ENCODE measurements around the gene ARHGEF17.

Gene ARHGEF17

DNA sequence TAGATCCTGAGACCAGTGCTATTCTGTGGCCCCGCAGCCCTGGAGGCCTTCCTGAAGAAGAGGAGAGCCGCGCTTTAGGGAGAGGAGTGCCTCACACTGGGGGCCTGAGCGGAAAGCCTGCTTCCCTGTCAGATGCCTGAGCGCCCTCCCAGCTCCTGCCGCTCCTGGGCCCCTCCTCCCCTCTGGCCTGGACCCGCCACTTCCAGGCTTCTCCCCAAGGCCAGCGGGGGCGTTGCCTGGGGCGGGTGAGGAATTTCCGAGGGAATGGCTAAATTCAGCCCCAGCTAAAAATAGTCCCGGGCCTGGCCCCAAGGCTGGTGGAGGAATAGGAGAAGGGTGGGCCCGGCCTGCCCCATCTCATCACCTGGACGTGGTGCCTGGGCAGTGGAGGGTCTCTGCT is 15.4 kb downstream of the ARHGEF17 start:
- H3K27ac ChIP-seq, result no peak overlapping the region
- TF ChIP-seq ZFX (IDR thresholded peaks at IDR 0.05), result no peak

- no peak overlapping the region for H3K27ac ChIP-seq
These were observed 16.0 kb downstream of the ARHGEF17 start for GRCh38 chr11:73324116-73324515.

GRCh38 chr11:73324665-73325035 is 16.6 kb downstream of the ARHGEF17 start:
- H3K27ac ChIP-seq, result no peak overlapping the region
- no peak for TF ChIP-seq ZFX (IDR thresholded peaks at IDR 0.05)
- TF ChIP-seq, protein P1, sequence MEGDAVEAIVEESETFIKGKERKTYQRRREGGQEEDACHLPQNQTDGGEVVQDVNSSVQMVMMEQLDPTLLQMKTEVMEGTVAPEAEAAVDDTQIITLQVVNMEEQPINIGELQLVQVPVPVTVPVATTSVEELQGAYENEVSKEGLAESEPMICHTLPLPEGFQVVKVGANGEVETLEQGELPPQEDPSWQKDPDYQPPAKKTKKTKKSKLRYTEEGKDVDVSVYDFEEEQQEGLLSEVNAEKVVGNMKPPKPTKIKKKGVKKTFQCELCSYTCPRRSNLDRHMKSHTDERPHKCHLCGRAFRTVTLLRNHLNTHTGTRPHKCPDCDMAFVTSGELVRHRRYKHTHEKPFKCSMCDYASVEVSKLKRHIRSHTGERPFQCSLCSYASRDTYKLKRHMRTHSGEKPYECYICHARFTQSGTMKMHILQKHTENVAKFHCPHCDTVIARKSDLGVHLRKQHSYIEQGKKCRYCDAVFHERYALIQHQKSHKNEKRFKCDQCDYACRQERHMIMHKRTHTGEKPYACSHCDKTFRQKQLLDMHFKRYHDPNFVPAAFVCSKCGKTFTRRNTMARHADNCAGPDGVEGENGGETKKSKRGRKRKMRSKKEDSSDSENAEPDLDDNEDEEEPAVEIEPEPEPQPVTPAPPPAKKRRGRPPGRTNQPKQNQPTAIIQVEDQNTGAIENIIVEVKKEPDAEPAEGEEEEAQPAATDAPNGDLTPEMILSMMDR (conservative IDR thresholded peaks at IDR 0.05), result no peak

More at GRCh38 chr11:73324116-73324515, 16.0 kb downstream of the ARHGEF17 start:
- TF ChIP-seq ZFX (IDR thresholded peaks at IDR 0.05), result no peak
- TF ChIP-seq, protein P1 (conservative IDR thresholded peaks at IDR 0.05), result no peak

GRCh38 chr11:73325036-73325981 is 17.2 kb downstream of the ARHGEF17 start:
- no peak overlapping the region for H3K27ac ChIP-seq
- no peak for TF ChIP-seq ZFX (IDR thresholded peaks at IDR 0.05)
- TF ChIP-seq, protein P1 (conservative IDR thresholded peaks at IDR 0.05), result no peak

GRCh38 chr11:73326929-73327811 is 19.1 kb downstream of the ARHGEF17 start:
- TF ChIP-seq, protein P1 (conservative IDR thresholded peaks at IDR 0.05), result no peak
- no peak for TF ChIP-seq ZFX (IDR thresholded peaks at IDR 0.05)
- H3K27ac ChIP-seq, result no peak overlapping the region

DNA sequence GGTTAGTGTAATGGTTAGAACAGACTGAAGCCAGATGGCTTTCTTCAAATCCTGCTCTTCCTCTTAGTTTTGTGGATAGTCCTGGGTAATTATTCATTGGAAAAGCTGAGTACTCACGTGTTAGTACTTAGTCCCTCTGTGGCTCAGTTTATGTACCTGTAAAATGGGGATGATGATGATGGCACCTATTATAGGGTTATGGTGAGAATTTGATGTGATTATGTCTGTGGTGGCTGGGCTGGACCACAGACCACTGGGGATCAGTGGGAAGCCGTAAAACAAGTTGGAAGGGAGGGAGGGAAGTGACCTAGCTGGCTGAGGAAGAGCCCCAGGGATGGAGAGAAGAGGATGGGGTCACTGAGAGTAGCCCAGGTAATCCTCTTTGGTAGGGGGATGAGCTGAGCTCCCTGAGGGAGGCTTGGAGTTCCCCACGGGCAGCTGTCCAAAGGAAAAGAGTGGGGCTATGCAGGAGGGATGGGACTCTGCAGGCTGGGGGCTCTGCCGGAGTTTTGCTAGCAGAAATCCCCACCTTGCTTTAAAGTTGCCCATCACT is 19.8 kb downstream of the ARHGEF17 start:
- no peak for TF ChIP-seq ZFX (IDR thresholded peaks at IDR 0.05)
- TF ChIP-seq, protein P1 (conservative IDR thresholded peaks at IDR 0.05), result no peak
- no peak overlapping the region for H3K27ac ChIP-seq

GRCh38 chr11:73330569-73331093 is 22.6 kb downstream of the ARHGEF17 start:
- TF ChIP-seq, protein P1 (conservative IDR thresholded peaks at IDR 0.05), result no peak; the same call in 1 of the 2 replicates
- TF ChIP-seq ZFX (IDR thresholded peaks at IDR 0.05), result no peak
- H3K27ac ChIP-seq, result no peak overlapping the region

Measured in C4-2B (cell line).